ENCODE measurements around the gene SSR1.
"Not testable (repeated sequence)": the region's sequence is repeated elsewhere in the genome, so short reads cannot be mapped to it uniquely, and the experiment has no call there.

Gene SSR1

DNA sequence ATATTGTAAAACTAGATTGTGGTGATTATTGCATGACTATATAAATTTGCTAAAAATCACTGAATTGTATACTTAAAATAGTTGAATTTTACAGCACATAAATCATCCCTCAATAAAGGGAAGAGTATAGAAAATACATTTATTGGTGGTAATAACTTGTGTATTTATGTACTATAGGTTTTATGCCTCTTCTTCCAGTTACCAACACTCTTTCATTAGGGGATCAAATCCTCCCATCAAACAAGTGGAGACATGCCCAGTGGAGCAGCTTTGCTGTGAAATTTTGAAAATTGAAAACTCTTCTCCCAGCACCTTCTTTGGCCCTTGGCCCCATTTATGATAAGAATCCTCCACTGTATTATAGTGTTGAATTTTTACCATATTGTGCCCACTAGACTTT, 10.1 kb upstream of the SSR1 start:
- H3K4me3 ChIP-seq (ENCODE audit: low read length, poor library complexity, severe bottlenecking) = no peak overlapping the region
- H3K4me1 ChIP-seq (ENCODE audit: insufficient read depth, low read length, poor library complexity, severe bottlenecking) = peaks cover 16% of the 10 kb centered on the region
- H2AFZ ChIP-seq (ENCODE audit: low read length) = no peak overlapping the region
- no peaks in the 10 kb centered on the region for H3K36me3 ChIP-seq (ENCODE audit: insufficient read depth, low read length)
- TF ChIP-seq, protein P1, sequence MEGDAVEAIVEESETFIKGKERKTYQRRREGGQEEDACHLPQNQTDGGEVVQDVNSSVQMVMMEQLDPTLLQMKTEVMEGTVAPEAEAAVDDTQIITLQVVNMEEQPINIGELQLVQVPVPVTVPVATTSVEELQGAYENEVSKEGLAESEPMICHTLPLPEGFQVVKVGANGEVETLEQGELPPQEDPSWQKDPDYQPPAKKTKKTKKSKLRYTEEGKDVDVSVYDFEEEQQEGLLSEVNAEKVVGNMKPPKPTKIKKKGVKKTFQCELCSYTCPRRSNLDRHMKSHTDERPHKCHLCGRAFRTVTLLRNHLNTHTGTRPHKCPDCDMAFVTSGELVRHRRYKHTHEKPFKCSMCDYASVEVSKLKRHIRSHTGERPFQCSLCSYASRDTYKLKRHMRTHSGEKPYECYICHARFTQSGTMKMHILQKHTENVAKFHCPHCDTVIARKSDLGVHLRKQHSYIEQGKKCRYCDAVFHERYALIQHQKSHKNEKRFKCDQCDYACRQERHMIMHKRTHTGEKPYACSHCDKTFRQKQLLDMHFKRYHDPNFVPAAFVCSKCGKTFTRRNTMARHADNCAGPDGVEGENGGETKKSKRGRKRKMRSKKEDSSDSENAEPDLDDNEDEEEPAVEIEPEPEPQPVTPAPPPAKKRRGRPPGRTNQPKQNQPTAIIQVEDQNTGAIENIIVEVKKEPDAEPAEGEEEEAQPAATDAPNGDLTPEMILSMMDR (conservative IDR thresholded peaks at IDR 0.05; ENCODE audit: low read length) = no peak
- no peak for TF ChIP-seq EZH2phosphoT487 (IDR thresholded peaks at IDR 0.05; ENCODE audit: borderline replicate concordance)
- H3K79me2 ChIP-seq (ENCODE audit: insufficient read depth, low read length) = no peaks in the 10 kb centered on the region
- H4K20me1 ChIP-seq (ENCODE audit: insufficient read depth, low read length, poor library complexity, severe bottlenecking) = no peaks in the 10 kb centered on the region
- H3K27me3 ChIP-seq (ENCODE audit: insufficient read depth, low read length, poor library complexity, severe bottlenecking) = no peaks in the 10 kb centered on the region
- H3K9me3 ChIP-seq (ENCODE audit: insufficient read depth, low read depth, low read length) = no peaks in the 10 kb centered on the region
- no peaks in the 10 kb centered on the region for H3K9me2 ChIP-seq (replicated peaks; ENCODE audit: low read depth, low read length)
- no peak overlapping the region for H3K9ac ChIP-seq (ENCODE audit: low read depth, low read length, poor library complexity, severe bottlenecking)
- no peaks in the 10 kb centered on the region for H3F3A ChIP-seq (ENCODE audit: low read depth)
- no peak overlapping the region for H3K4me2 ChIP-seq (ENCODE audit: low read depth, low read length, poor library complexity, severe bottlenecking)

DNA sequence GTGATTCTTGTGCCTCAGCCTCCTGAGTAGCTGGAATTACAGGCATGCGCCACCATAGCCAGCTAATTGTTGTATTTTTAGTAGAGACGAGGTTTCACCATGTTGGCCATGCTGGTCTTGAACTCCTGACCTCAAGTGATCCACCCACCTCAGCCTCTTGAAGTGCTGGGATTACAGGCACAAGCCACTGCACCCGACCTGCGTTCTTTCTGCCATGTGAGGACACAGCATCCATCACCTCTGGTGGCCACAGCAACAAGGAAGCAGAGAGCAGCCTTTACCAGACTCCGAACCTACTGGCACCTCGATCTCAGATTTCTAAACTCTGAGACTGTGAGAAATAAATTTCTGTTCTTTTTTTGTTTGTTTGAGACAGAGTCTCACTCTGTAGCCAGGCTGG, 8.9 kb upstream of the SSR1 start:
- H3K79me2 ChIP-seq (ENCODE audit: insufficient read depth, low read length); H3K36me3 ChIP-seq (ENCODE audit: insufficient read depth, low read length); H3K27me3 ChIP-seq (ENCODE audit: insufficient read depth, low read length, poor library complexity, severe bottlenecking); H3K9me3 ChIP-seq (ENCODE audit: insufficient read depth, low read depth, low read length); H4K20me1 ChIP-seq (ENCODE audit: insufficient read depth, low read length, poor library complexity, severe bottlenecking); H3K4me2 ChIP-seq (ENCODE audit: low read depth, low read length, poor library complexity, severe bottlenecking); H3K4me3 ChIP-seq (ENCODE audit: low read length, poor library complexity, severe bottlenecking); H3F3A ChIP-seq (ENCODE audit: low read depth); H2AFZ ChIP-seq (ENCODE audit: low read length); H3K9me2 ChIP-seq (replicated peaks; ENCODE audit: low read depth, low read length); H3K9ac ChIP-seq (ENCODE audit: low read depth, low read length, poor library complexity, severe bottlenecking): not testable (repeated sequence)
- H3K4me1 ChIP-seq (ENCODE audit: insufficient read depth, low read length, poor library complexity, severe bottlenecking) = peaks cover 16% of the 10 kb centered on the region

DNA sequence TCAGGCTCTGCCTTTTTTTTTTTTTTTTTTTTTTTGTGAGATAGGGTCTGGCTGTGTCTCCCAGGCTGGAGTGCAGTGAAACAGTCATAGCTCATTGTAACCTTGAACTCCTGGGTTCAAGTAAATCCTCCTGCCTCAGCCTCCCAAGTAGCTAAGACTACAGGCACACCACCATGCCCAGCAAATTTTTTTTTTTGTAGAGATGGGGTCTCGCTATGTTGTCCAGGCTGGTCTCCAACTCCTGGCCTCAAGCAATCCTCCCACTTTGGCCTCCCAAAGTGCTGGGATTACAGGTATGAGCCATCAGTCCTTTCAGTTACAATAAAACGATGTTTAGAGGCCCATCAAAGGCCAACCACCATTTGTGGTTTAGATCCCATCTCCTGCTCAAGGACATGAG, 6.4 kb upstream of the SSR1 start:
- H3K4me1 ChIP-seq (ENCODE audit: insufficient read depth, low read length, poor library complexity, severe bottlenecking) = peaks cover 27% of the 10 kb centered on the region
- not testable (repeated sequence) for H3K9me2 ChIP-seq (replicated peaks; ENCODE audit: low read depth, low read length); H3F3A ChIP-seq (ENCODE audit: low read depth); H3K27me3 ChIP-seq (ENCODE audit: insufficient read depth, low read length, poor library complexity, severe bottlenecking); H3K9ac ChIP-seq (ENCODE audit: low read depth, low read length, poor library complexity, severe bottlenecking); H3K4me2 ChIP-seq (ENCODE audit: low read depth, low read length, poor library complexity, severe bottlenecking); H3K9me3 ChIP-seq (ENCODE audit: insufficient read depth, low read depth, low read length); H3K4me3 ChIP-seq (ENCODE audit: low read length, poor library complexity, severe bottlenecking); H3K79me2 ChIP-seq (ENCODE audit: insufficient read depth, low read length); H4K20me1 ChIP-seq (ENCODE audit: insufficient read depth, low read length, poor library complexity, severe bottlenecking); H3K36me3 ChIP-seq (ENCODE audit: insufficient read depth, low read length); H2AFZ ChIP-seq (ENCODE audit: low read length)

DNA sequence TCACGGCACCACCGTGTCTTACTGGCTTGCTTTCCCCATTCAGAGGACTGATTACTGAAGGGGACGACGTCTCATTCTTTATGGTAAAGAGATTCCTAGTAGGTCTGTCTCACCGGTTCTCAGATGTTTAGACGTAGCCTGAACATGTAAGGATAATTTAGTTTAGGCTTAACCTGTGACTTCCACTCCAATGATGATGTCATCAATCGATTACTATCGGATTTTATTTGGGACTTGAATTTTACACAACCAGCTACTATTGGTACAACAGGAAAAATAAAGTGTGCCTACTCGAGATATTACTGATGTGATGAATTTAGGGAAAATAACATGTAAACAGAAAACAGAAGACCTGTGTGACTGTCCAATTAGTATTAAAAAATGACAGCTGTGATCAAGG, 4.5 kb upstream of the SSR1 start:
- Histone ChIP-seq H3K4me3 (ENCODE audit: low read length, poor library complexity, severe bottlenecking) (no peak overlapping the region), H3K9me2 (replicated peaks; ENCODE audit: low read depth, low read length) (no peaks in the 10 kb centered on the region), H2AFZ (ENCODE audit: low read length) (no peak overlapping the region), H3K4me1 (ENCODE audit: insufficient read depth, low read length, poor library complexity, severe bottlenecking) (peaks cover 37% of the 10 kb centered on the region), H3K9me3 (ENCODE audit: insufficient read depth, low read depth, low read length) (no peaks in the 10 kb centered on the region), H3K9ac (ENCODE audit: low read depth, low read length, poor library complexity, severe bottlenecking) (no peak overlapping the region), H4K20me1 (ENCODE audit: insufficient read depth, low read length, poor library complexity, severe bottlenecking) (peaks cover 3% of the 10 kb centered on the region), H3K36me3 (ENCODE audit: insufficient read depth, low read length) (no peaks in the 10 kb centered on the region), H3K27me3 (ENCODE audit: insufficient read depth, low read length, poor library complexity, severe bottlenecking) (peaks cover 4% of the 10 kb centered on the region), H3F3A (ENCODE audit: low read depth) (peaks cover 11% of the 10 kb centered on the region), H3K4me2 (ENCODE audit: low read depth, low read length, poor library complexity, severe bottlenecking) (no peak overlapping the region), H3K79me2 (ENCODE audit: insufficient read depth, low read length) (peaks cover 5% of the 10 kb centered on the region)
- no peak for TF ChIP-seq EZH2phosphoT487 (IDR thresholded peaks at IDR 0.05; ENCODE audit: borderline replicate concordance)
- TF ChIP-seq, protein P1 (conservative IDR thresholded peaks at IDR 0.05; ENCODE audit: low read length) = no peak

Data from Loucy (cell line).